Stimulated activated naive CD8-positive, alpha-beta T cell treated with anti-CD3 and anti-CD28 coated beads, Interleukin-15, amount 100 ng/mL, for 72 hours (primary cell): ENCODE measurements around the gene USP48.
A peak's percentile ranks its signal among the peaks of the same experiment; 100 is the strongest.

Source experiments
- ATAC-seq: fragments of 150-1000 bp; cut with Tn5 transposase; 2 replicates; pipeline ENCODE4 v1.10.0; 2021; ENCODE audit warnings: mild to moderate bottlenecking, moderate library complexity
- DNase-seq, 2 donors: peaks; one replicate each; pipeline ENCODE4 v3.0.0; 2021 to 2022
- H3K27ac Mint-ChIP-seq, 2 donors: one replicate each; pipeline ENCODE4 v1.8.0; 2022; ENCODE audit warnings: mild to moderate bottlenecking in 2 of 2, mixed read lengths in 2 of 2, moderate library complexity in 2 of 2
- H3K27me3 Mint-ChIP-seq: one replicate; pipeline ENCODE4 v1.8.0; 2022; ENCODE audit warnings: mixed read lengths
- H3K4me1 Mint-ChIP-seq: one replicate; pipeline ENCODE4 v1.8.0; 2022; ENCODE audit warnings: mild to moderate bottlenecking, mixed read lengths
- H3K4me3 Mint-ChIP-seq, 2 donors: one replicate each; pipeline ENCODE4 v1.8.0; 2022; ENCODE audit warnings: mild to moderate bottlenecking in 2 of 2, mixed read lengths in 2 of 2, moderate library complexity in 1 of 2
- H3K9me3 Mint-ChIP-seq, 2 donors: one replicate each; pipeline ENCODE4 v1.8.0; 2022; ENCODE audit warnings: mixed read lengths in 2 of 2

USP48 gene

DNA sequence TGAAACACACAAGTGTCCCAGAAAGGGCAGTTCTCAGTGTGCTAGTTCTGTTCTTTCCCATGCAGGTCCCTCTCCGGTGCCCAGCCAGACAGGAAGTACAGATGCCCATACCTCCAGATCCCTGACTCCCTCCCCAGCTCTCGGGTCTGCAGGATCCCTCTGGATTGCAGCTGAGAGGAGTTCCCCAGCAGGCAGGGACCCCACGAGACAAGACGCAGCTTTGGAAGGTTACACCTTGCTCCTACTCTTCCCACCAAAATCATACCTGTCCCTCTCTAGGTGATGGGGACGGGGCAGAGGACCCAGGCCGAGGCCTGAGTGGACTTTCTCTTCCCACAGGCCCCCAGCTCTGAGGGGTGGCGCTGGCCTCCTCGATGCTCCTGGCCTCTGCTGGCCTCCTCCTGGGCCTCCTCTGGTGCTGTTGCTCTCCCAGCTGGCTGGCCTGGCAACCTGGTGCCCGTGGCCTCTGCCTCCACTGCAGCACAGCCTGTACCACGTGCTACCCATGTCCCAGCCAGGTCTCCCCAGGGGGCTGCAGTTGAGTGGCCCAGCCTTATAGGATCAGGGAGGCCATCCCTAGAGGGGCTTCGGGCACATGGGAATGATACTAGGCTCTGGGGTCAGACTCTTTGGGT lies 38.6 kb upstream of the USP48 start:
- Mint-ChIP-seq H3K27ac (no peak overlapping the region), H3K9me3 (no peaks in the 10 kb centered on the region), H3K4me1 (peaks cover 5% of the 10 kb centered on the region), H3K27me3 (no peaks in the 10 kb centered on the region), H3K4me3 (no peak overlapping the region)
- no peak for ATAC-seq
- no peak for DNase-seq

- H3K4me1 Mint-ChIP-seq, result peaks cover 5% of the 10 kb centered on the region
- H3K27ac Mint-ChIP-seq, result no peak overlapping the region
- H3K27me3 Mint-ChIP-seq, result no peaks in the 10 kb centered on the region
- ATAC-seq, result no peak
- no peak overlapping the region for H3K4me3 Mint-ChIP-seq
- no peaks in the 10 kb centered on the region for H3K9me3 Mint-ChIP-seq
- no peak for DNase-seq
Measured at GRCh38 chr1:21820597-21821232, 37.8 kb upstream of the USP48 start.

DNA sequence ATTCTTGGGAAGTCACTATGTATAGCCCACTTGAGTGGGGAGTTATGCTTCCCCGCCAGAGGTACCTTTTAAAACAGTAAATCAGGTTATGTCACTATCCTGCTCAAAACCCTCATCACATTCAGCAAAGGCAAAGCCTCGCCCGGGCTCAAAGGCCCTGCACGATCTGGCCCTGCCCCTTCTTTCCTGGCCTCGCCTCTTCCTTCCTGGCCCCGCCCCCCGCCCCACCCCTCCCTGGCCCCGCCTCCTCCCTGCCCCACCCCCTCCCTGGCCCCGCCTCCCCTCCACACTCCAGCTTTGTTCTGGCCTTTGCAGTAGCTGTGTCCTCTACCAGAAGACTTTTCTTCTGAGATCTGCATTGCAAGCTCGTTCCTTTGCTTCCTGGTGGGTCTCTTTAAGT lies 35.7 kb upstream of the USP48 start:
- peaks cover 1% of the 10 kb centered on the region for H3K27me3 Mint-ChIP-seq
- ATAC-seq, result peak; percentile 44
- H3K4me1 Mint-ChIP-seq, result peaks cover 5% of the 10 kb centered on the region
- H3K9me3 Mint-ChIP-seq, result no peaks in the 10 kb centered on the region
- H3K27ac Mint-ChIP-seq, result no peak overlapping the region
- DNase-seq, result peak; percentile 17 to 29
- H3K4me3 Mint-ChIP-seq, result no peak overlapping the region

DNA sequence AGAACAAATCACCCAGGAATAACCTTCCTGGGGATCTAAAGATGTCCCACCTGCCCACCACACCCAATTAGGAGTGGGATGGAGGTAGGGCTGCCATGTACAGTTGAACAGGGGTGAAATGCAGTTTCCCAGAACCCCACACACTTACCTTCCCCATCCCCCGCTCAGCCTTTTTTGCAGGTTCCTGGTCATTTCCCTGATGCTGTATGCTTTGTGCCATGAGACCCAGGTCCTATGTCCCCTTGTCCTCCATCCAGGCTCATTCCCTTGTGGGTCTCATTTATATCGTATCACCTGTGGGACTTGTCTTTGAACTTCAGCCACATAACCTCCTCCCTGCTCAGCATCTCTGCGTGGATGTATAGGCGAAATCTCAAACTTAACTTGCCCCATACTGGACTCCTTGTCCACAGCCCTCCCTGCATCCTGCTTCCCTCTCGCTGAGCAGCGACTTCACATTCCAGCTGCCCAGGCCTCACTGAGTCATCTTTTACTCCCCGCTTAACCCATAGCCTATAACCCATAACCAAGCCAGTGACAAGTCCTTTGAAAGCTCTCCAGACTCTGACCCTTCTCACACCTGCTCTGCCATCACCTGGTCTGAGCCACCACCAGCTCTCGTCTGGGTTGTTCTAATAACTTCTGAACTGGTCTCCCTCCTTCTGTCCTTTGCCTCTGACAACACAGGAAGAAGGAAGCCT lies 33.8 kb upstream of the USP48 start:
- DNase-seq, result no peak
- Mint-ChIP-seq H3K4me1 (peaks cover 5% of the 10 kb centered on the region), H3K27ac (no peak overlapping the region), H3K27me3 (peaks cover 8% of the 10 kb centered on the region), H3K9me3 (no peaks in the 10 kb centered on the region), H3K4me3 (no peak overlapping the region)
- no peak for ATAC-seq

- no peak for DNase-seq
- ATAC-seq, result no peak
- H3K27ac Mint-ChIP-seq, result no peak overlapping the region
- peaks cover 8% of the 10 kb centered on the region for H3K27me3 Mint-ChIP-seq
- no peak overlapping the region for H3K4me3 Mint-ChIP-seq
- H3K9me3 Mint-ChIP-seq, result no peaks in the 10 kb centered on the region
- peaks cover 5% of the 10 kb centered on the region for H3K4me1 Mint-ChIP-seq
Measured at GRCh38 chr1:21815724-21816321, 32.9 kb upstream of the USP48 start.

GRCh38 chr1:21814981-21815582 lies 32.1 kb upstream of the USP48 start:
- Mint-ChIP-seq H3K4me3 (peak overlapping the region; percentile 2 to 35), H3K4me1 (peaks cover 5% of the 10 kb centered on the region), H3K27me3 (peaks cover 8% of the 10 kb centered on the region), H3K9me3 (no peaks in the 10 kb centered on the region), H3K27ac (no peak overlapping the region)
- no peak for DNase-seq
- no peak for ATAC-seq

DNA sequence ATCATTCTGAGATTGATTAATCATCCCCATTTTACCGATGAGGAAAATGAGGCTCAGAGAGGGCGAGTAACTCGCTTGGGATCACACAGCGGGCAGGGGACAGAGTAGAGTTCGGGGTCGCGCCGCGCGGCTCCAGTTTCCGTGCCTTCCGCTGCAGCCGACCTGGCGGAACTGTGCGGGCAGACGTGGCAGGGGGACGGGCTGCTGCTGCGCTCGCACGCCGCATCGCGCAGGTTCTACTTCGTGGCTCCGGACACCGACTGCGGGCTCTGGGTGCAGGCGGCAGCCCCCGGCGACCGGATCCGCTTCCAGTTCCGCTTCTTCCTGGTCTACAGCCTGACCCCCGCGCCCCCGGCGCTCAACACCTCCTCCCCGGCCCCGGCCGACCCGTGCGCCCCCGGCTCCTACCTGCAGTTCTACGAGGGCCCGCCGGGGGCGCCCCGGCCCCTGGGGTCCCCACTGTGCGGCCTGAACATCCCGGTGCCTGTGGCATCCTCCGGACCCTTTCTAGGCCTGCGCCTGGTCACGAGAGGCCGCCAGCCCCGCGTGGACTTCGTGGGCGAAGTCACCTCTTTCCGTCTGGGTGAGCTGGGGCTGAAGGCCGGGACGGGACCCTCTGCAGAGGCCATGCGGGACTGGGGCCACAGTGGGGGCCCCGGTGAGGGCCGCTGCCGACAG lies 31.4 kb upstream of the USP48 start:
- Mint-ChIP-seq H3K27me3 (peaks cover 8% of the 10 kb centered on the region), H3K9me3 (no peaks in the 10 kb centered on the region), H3K4me1 (peaks cover 5% of the 10 kb centered on the region), H3K4me3 (peak overlapping the region; percentile 60 to 71), H3K27ac (no peak overlapping the region)
- ATAC-seq, result peak; percentile 82
- peak; percentile 24 to 56 for DNase-seq

DNA sequence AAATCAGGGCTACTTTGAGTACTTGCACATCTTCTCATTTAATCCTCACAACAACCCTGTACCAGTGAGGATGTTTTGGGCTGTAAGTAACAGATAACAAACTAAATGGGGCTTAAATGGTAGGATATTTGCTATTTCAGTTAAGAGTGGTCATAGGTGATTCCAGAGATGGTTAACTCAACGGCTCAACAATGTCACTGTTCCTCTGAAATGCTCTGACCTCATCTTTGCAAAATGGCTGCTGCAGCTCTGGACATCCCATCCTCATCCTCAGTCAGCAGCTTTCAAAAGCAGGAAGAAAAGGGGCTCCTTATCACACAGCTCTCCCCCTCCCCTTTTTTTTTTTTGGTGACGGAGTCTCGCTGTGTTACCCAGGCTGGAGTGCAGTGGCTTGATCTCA lies 30.6 kb upstream of the USP48 start:
- Mint-ChIP-seq H3K27me3 (peaks cover 8% of the 10 kb centered on the region), H3K4me1 (peaks cover 3% of the 10 kb centered on the region), H3K27ac (no peak overlapping the region), H3K4me3 (no peak overlapping the region), H3K9me3 (no peaks in the 10 kb centered on the region)
- DNase-seq (no peak), ATAC-seq (no peak)

- DNase-seq, result no peak
- no peak for ATAC-seq
- peaks cover 8% of the 10 kb centered on the region for H3K27me3 Mint-ChIP-seq
- H3K27ac Mint-ChIP-seq, result no peak within 1 kb of the TSS
- H3K4me3 Mint-ChIP-seq, result no peak within 1 kb of the TSS
- H3K4me1 Mint-ChIP-seq, result no peaks in the 10 kb centered on the region
- no peaks in the 10 kb centered on the region for H3K9me3 Mint-ChIP-seq
Measured at GRCh38 chr1:21811875-21812305, 28.9 kb upstream of the USP48 start, which contains the start of gene LDLRAD2. TSS of gene LDLRAD2 (plus strand) at chr1:21812265. CDS start at chr1:21812452, 187 bp downstream.

DNA sequence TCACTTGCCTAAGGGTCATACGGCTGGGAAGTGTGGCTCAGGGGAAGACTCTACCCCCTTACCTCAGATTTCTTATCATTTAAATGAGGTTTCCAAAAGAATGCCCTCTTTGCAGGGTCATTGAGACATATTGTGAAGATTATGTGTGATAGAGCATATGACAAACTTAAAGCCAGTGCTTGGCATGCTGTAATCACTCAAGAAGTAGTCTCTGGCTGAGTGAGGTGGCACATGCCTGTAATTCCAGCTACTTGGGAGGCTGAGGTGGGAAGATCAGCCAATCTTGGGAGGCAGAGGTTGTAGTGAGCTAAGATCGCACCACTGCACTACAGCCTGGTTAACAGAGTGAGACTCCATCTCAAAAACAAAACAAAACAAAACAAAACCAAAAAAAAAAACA lies 21.6 kb upstream of the USP48 start:
- ATAC-seq (no peak), DNase-seq (no peak)
- peak overlapping the region in 1 of 2 donors; percentile 20 for H3K27ac Mint-ChIP-seq

GRCh38 chr1:21801100-21801499 lies 18.2 kb upstream of the USP48 start:
- no peaks in the 10 kb centered on the region for H3K9me3 Mint-ChIP-seq
- no peak for ATAC-seq
- H3K27ac Mint-ChIP-seq, result no peak overlapping the region
- H3K27me3 Mint-ChIP-seq, result no peaks in the 10 kb centered on the region
- no peaks in the 10 kb centered on the region for H3K4me1 Mint-ChIP-seq
- no peak for DNase-seq
- H3K4me3 Mint-ChIP-seq, result no peak overlapping the region

More for the DNA sequence above, 21.6 kb upstream of the USP48 start:
- Mint-ChIP-seq H3K4me1 (no peaks in the 10 kb centered on the region), H3K27me3 (no peaks in the 10 kb centered on the region), H3K4me3 (no peak overlapping the region), H3K9me3 (no peaks in the 10 kb centered on the region)

DNA sequence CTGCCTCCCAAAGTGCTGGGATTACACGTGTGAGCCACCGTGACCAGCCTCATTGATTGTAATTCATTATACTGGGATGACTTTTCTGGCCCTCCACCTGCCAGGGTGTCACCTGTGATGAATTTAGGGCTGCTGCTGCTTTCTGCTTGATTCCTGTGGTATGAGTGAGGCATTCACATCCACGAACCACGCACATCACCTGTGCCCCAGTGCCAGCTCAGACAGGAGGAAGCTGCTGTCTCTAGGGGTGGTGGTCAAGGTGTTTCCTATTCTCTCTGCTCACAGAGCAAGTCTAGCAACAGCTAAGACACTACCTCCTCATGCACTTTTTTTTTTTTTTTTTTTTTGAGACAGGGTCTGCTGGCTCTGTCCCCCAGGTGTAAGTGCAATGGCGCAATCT lies 16.8 kb upstream of the USP48 start:
- DNase-seq, result no peak
- no peak overlapping the region for H3K27ac Mint-ChIP-seq
- no peak for ATAC-seq
- H3K9me3 Mint-ChIP-seq, result peaks cover 5 to 7% of the 10 kb centered on the region in 2 donors
- H3K4me3 Mint-ChIP-seq, result no peak overlapping the region
- no peaks in the 10 kb centered on the region for H3K27me3 Mint-ChIP-seq
- H3K4me1 Mint-ChIP-seq, result no peaks in the 10 kb centered on the region

DNA sequence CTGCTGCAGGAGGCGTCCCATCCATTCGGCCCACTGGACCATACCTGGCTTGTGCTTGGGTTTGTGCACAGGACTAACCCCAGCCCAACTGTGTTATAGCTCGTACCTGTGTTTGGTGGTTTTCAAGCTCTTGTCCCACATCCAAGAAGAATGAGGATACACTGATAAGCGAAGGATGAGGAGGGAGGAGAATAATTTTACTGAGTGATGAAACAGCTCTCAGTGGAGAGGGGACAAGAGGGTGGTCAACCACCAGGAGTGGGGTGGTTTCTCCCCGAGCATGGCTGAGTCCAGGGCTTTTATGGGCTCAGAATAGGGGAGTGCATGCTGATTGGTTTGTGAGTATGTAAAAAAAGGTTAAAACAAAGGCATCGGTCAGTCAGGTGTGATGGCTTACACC lies 12.1 kb upstream of the USP48 start:
- peaks cover 7 to 10% of the 10 kb centered on the region in 2 donors for H3K9me3 Mint-ChIP-seq
- ATAC-seq, result no peak

DNA sequence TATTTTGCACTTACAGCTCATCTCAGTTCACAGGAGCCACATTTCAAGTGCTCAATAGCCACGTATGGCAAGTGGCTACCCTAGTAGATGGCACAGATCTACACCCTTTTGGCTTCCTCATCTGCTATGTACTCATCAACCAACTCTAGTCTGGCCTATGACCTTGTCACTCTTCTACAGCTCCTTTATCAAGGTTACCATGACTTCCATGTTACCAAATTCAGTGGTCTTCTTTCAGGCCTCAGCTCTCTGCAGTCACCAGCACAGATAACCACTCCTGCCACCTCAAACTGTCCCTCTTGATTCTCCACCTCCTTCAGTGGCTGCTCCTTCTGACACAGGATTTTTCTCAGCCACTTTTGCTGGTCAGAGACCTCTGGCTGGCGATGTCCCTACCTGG lies 11.7 kb upstream of the USP48 start:
- Mint-ChIP-seq H3K27me3 (no peaks in the 10 kb centered on the region), H3K9me3 (peaks cover 7 to 10% of the 10 kb centered on the region in 2 donors), H3K4me1 (peaks cover 7% of the 10 kb centered on the region), H3K4me3 (no peak overlapping the region), H3K27ac (no peak overlapping the region)
- ATAC-seq, result no peak
- no peak for DNase-seq

More for the DNA sequence above, 12.1 kb upstream of the USP48 start:
- no peak overlapping the region for H3K4me3 Mint-ChIP-seq
- H3K27ac Mint-ChIP-seq, result no peak overlapping the region
- peaks cover 7% of the 10 kb centered on the region for H3K4me1 Mint-ChIP-seq
- H3K27me3 Mint-ChIP-seq, result no peaks in the 10 kb centered on the region
- DNase-seq, result no peak

DNA sequence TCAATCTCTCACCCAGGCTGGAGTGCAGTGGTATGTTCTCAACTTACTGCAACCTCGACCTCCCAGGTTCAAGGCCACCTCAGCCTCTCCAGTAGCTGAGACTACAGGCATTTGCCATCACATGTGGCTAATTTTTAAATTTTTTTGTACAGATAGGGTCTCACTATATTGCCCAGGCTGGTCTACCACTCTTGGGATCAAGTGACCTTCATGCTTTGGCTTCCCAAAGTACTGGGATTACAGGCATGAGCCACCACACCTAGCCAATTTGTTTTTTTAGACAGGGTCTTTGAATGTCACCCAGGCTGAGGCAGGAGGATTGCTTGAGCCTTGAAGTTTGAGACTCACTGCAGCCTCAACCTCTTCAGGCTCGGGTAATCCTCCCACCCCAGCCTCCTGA lies 10.2 kb upstream of the USP48 start:
- peaks cover 7 to 10% of the 10 kb centered on the region in 2 donors for H3K9me3 Mint-ChIP-seq
- no peak overlapping the region for H3K4me3 Mint-ChIP-seq
- H3K27me3 Mint-ChIP-seq, result no peaks in the 10 kb centered on the region
- peaks cover 7% of the 10 kb centered on the region for H3K4me1 Mint-ChIP-seq
- ATAC-seq, result no peak
- no peak for DNase-seq
- H3K27ac Mint-ChIP-seq, result no peak overlapping the region
